GM21576 (cell line): ENCODE data around the gene ABCA2.

ENCODE experiments used
- ATAC-seq: cut with Tn5 transposase; IDR thresholded peaks from one replicate; pipeline ENCODE4 v1.9.1; 2021; ENCODE audit warnings: mild to moderate bottlenecking, moderate library complexity; ENCODE audit not compliant: unreplicated experiment

Gene ABCA2

GRCh38 chr9:137000177-137000930 lies 27.7 kb downstream of the ABCA2 start:
- ATAC-seq, result peak; percentile 60

- no peak for ATAC-seq
These were observed 30.2 kb downstream of the ABCA2 start for GRCh38 chr9:136997830-136998234.

GRCh38 chr9:136997371-136997770 lies 30.7 kb downstream of the ABCA2 start:
- ATAC-seq, result no peak

GRCh38 chr9:136996361-136997292 lies 31.4 kb downstream of the ABCA2 start, which contains the start of gene CLIC3:
Gene CLIC3 (minus strand): TSS chr9:136996568. CDS start chr9:136996543, 25 bp downstream.
- ATAC-seq, result no peak

GRCh38 chr9:136995772-136996311 lies 32.2 kb downstream of the ABCA2 start:
- ATAC-seq, result no peak

- ATAC-seq, result no peak
These were observed 32.7 kb downstream of the ABCA2 start for GRCh38 chr9:136995362-136995761.

- no peak for ATAC-seq
These were observed 33.2 kb downstream of the ABCA2 start for GRCh38 chr9:136994888-136995230.

GRCh38 chr9:136994180-136994887 lies 33.7 kb downstream of the ABCA2 start:
- ATAC-seq, result no peak

- ATAC-seq, result no peak
These were observed 35.1 kb downstream of the ABCA2 start for GRCh38 chr9:136992819-136993369.

- peak; percentile 74 for ATAC-seq
These were observed 35.8 kb downstream of the ABCA2 start, which contains the start of gene PAXX for GRCh38 chr9:136991993-136992818. Gene PAXX (plus strand): TSS chr9:136992422. CDS start chr9:136992444, 22 bp downstream.

GRCh38 chr9:136990242-136990911 lies 37.7 kb downstream of the ABCA2 start:
- ATAC-seq, result no peak

- ATAC-seq, result no peak
These were observed 39.2 kb downstream of the ABCA2 start for GRCh38 chr9:136988872-136989271.

GRCh38 chr9:136985853-136986252 lies 42.2 kb downstream of the ABCA2 start:
- no peak for ATAC-seq

GRCh38 chr9:136985027-136985602 lies 42.9 kb downstream of the ABCA2 start:
- ATAC-seq, result no peak

- no peak for ATAC-seq
These were observed 43.5 kb downstream of the ABCA2 start for GRCh38 chr9:136984464-136985026.

GRCh38 chr9:136983656-136984314 lies 44.3 kb downstream of the ABCA2 start:
- ATAC-seq, result no peak

- ATAC-seq, result no peak
These were observed 44.9 kb downstream of the ABCA2 start for GRCh38 chr9:136983167-136983566.
